ENCODE data around the gene IFI27L2. TPM values are rescaled to one million over a fixed set of nuclear protein-coding genes. Genes with fewer than 3 reads are reported as not detected.

Gene IFI27L2
- 10 to 100 TPM; 74.2 to 98.8 (median 92.1) TPM for total RNA-seq

DNA sequence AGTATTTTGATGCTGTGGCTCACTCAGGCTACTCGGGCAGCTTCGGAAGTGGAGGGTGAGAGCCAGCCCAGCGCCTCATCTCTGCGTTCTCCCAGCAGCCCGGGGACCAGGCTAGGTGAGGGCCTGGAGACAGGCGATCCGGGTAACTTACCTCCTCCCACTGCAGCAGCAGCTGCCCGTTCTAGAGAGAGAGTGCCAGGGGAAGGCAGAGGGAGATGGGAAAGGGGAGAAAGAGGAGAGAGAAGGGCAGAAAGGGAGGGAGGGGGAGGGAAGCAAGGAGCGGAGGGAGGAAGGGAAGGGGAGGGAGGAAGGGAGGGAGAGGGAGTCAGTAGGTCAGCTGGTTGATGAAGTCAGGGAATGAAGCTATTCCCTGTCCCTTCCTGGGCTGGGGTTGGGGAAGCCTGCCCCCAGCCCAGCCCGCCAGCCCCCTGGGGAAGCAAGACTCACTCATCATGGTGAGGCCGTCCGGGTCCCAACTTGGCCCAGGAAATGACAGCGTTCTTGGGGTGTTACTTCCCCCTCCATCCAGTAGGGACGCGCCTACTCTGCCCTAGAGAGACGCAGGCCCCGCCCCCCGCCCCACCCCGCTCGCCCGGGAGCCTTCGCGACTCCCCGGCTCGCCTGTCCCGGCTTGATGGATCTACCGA lies at the start of gene IFI27L2:
Gene IFI27L2 (minus strand): TSS at position 494 of the 647 bp plus-strand sequence. CDS start 40 bp downstream, at position 454.
- intact Hi-C loops (cut with DNase I; ENCODE audit: low total_unique reads) = loop anchor here (10.0 kb wide), 1 partner anchor 94 kb away; no protein-coding TSS in a partner anchor
- no peaks in the 10 kb centered on the region for H3K27me3 ChIP-seq
- no peaks in the 10 kb centered on the region for H3K4me1 ChIP-seq
- peak in 1 of 2 donors; percentile 53 for DNase-seq (ENCODE audit: low spot score in 2 of 2)
- no peak for TF ChIP-seq POLR2AphosphoS5 (IDR thresholded peaks at IDR 0.05)
- TF ChIP-seq POLR2A (IDR thresholded peaks at IDR 0.05) = no peak
- TF ChIP-seq, protein P1, sequence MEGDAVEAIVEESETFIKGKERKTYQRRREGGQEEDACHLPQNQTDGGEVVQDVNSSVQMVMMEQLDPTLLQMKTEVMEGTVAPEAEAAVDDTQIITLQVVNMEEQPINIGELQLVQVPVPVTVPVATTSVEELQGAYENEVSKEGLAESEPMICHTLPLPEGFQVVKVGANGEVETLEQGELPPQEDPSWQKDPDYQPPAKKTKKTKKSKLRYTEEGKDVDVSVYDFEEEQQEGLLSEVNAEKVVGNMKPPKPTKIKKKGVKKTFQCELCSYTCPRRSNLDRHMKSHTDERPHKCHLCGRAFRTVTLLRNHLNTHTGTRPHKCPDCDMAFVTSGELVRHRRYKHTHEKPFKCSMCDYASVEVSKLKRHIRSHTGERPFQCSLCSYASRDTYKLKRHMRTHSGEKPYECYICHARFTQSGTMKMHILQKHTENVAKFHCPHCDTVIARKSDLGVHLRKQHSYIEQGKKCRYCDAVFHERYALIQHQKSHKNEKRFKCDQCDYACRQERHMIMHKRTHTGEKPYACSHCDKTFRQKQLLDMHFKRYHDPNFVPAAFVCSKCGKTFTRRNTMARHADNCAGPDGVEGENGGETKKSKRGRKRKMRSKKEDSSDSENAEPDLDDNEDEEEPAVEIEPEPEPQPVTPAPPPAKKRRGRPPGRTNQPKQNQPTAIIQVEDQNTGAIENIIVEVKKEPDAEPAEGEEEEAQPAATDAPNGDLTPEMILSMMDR (IDR thresholded peaks at IDR 0.05) = peak; percentile 3 to 29 (median 16)
- H3K27ac ChIP-seq = peak within 1 kb of the TSS; percentile 88 to 93
- H3K4me3 ChIP-seq = peak within 1 kb of the TSS; percentile 49 to 74 (median 66)
- no peaks in the 10 kb centered on the region for H3K36me3 ChIP-seq
- H3K9me3 ChIP-seq = no peaks in the 10 kb centered on the region

DNA sequence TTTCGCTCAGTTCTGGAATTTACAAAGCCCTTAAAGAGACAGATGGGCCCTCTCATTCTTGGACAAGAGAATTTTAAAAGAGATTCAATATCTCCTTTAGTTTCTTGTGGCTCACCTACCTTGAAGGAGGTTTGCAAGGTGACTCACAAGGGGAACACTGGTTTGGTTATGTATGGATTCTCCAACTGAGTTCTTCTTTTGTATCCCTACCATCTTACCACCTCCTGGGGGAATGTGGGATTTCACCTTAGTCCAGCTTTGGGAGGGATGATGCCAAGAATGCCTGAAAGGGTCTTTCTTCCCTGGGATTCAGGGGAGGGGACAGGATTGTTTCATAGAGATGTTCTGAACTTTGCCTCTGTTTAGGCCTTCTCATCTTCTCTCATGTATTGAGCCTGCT lies 48.4 kb upstream of the IFI27L2 start:
- intact Hi-C loops (cut with DNase I; ENCODE audit: low total_unique reads) = no loop called here
- TF ChIP-seq POLR2A (IDR thresholded peaks at IDR 0.05) = no peak
- TF ChIP-seq POLR2AphosphoS5 (IDR thresholded peaks at IDR 0.05) = no peak
- TF ChIP-seq, protein P1 (IDR thresholded peaks at IDR 0.05) = no peak
- H3K4me3 ChIP-seq = no peak overlapping the region

GRCh38 chr14:94176808-94177207 lies 47.4 kb upstream of the IFI27L2 start:
- Histone ChIP-seq H3K4me1 (peaks cover 5 to 6% of the 10 kb centered on the region in 2 donors), H3K4me3 (no peak overlapping the region), H3K9me3 (no peaks in the 10 kb centered on the region), H3K27me3 (peaks cover 0 to 20% of the 10 kb centered on the region in 2 donors), H3K27ac (no peak overlapping the region), H3K36me3 (no peaks in the 10 kb centered on the region)
- no peak for DNase-seq (ENCODE audit: low spot score in 2 of 2)
- TF ChIP-seq POLR2A (IDR thresholded peaks at IDR 0.05) = no peak
- TF ChIP-seq, protein P1 (IDR thresholded peaks at IDR 0.05) = no peak
- no peak for TF ChIP-seq POLR2AphosphoS5 (IDR thresholded peaks at IDR 0.05)
- intact Hi-C loops (cut with DNase I; ENCODE audit: low total_unique reads) = no loop called here

More for the DNA sequence above, 48.4 kb upstream of the IFI27L2 start:
- DNase-seq (ENCODE audit: low spot score in 2 of 2) = no peak
- Histone ChIP-seq H3K4me1 (peaks cover 5 to 6% of the 10 kb centered on the region in 2 donors), H3K27me3 (peaks cover 0 to 20% of the 10 kb centered on the region in 2 donors), H3K36me3 (no peaks in the 10 kb centered on the region), H3K27ac (no peak overlapping the region), H3K9me3 (no peaks in the 10 kb centered on the region)

DNA sequence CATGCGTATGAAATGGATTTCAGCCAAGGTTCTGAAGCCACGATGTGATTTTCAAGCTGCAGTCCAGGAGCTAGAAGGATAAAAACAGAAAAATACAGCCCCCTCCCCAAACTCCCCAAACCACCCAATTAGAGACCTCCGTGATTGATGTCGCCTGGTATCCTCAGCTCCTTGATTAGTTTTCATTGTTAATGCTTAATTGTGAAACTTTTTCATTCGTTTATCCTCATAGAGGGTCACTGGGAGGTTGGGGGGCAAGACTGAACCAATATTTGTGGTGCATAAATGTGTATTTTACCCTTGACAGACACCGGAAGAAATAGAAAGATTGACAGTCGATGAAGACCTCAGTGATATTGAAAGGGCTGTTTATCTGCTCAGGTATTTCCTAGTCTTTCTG lies 46.3 kb upstream of the IFI27L2 start:
- intact Hi-C loops (cut with DNase I; ENCODE audit: low total_unique reads) = no loop called here
- Histone ChIP-seq H3K4me1 (peaks cover 5 to 6% of the 10 kb centered on the region in 2 donors), H3K9me3 (no peaks in the 10 kb centered on the region), H3K27ac (no peak overlapping the region), H3K36me3 (no peaks in the 10 kb centered on the region), H3K27me3 (peaks cover 0 to 20% of the 10 kb centered on the region in 2 donors), H3K4me3 (peak overlapping the region in 1 of 3 donors; percentile 66)
- no peak for DNase-seq (ENCODE audit: low spot score in 2 of 2)
- TF ChIP-seq POLR2A (IDR thresholded peaks at IDR 0.05) (no peak), POLR2AphosphoS5 (IDR thresholded peaks at IDR 0.05) (no peak)
- TF ChIP-seq, protein P1 (IDR thresholded peaks at IDR 0.05) = no peak

DNA sequence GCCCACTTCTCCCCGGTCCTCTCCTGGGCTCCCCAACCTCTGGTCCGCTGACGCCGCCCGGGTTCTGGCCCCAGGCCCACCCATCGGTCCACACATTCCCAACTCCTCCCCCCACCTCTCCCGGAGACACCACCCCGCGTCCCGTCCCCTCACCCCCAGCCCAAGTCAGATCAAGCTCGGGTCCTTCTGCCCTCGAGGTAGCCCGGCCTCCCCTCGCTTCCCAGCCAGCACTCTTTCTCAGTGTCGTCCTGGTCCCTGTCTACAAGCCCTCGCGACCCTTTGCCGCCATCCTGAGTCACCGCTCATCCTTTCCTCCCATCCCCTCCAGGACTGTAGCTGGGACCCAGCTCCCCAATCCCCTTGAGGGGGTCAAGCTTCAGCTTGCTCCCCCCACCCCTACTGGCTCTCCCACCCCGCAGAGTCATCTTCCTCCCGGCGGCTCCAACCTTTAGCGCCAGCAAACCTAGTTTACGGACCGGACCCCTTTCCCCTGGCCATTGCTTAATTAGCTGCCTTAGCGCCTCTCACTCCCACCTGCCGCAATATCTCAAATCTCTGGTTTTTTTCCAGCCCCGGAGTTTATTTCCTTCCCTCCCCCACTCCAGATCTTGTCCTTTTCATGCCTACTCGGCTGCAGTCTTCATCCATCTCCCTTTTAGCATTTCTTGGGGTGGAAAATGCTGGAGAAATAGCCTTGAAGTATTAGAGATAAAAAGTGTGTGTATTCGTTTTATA lies 45.8 kb upstream of the IFI27L2 start:
- Histone ChIP-seq H3K27ac (no peak overlapping the region), H3K4me1 (peaks cover 5 to 6% of the 10 kb centered on the region in 2 donors), H3K36me3 (no peaks in the 10 kb centered on the region), H3K27me3 (peaks cover 0 to 19% of the 10 kb centered on the region in 2 donors), H3K9me3 (no peaks in the 10 kb centered on the region), H3K4me3 (peak overlapping the region; percentile 53 to 85 (median 66))
- DNase-seq (ENCODE audit: low spot score in 2 of 2) = no peak
- TF ChIP-seq, protein P1 (IDR thresholded peaks at IDR 0.05) = no peak
- TF ChIP-seq POLR2A (IDR thresholded peaks at IDR 0.05) (no peak), POLR2AphosphoS5 (IDR thresholded peaks at IDR 0.05) (no peak)
- intact Hi-C loops (cut with DNase I; ENCODE audit: low total_unique reads) = no loop called here
